Activated naive CD8-positive, alpha-beta T cell treated with anti-CD3 and anti-CD28 coated beads, Interleukin-2, amount 50 U/mL, for 16 hours (primary cell): ENCODE data around the gene ZNF821.
"Not testable (repeated sequence)": the region's sequence is repeated elsewhere in the genome, so short reads cannot be mapped to it uniquely, and the experiment has no call there.

Experiments
- DNase-seq: peaks from one replicate; pipeline ENCODE4 v3.0.0-alpha.2; 2020; ENCODE audit warnings: low read depth, low spot score

ZNF821 gene

GRCh38 chr16:71902656-71903365 is 18.8 kb upstream of the ZNF821 start:
- DNase-seq: no peak

GRCh38 chr16:71899171-71899570 is 15.2 kb upstream of the ZNF821 start:
- DNase-seq: no peak

- no peak for DNase-seq
Observed at GRCh38 chr16:71896764-71897368, 12.9 kb upstream of the ZNF821 start.

- no peak for DNase-seq
Observed at GRCh38 chr16:71895679-71896365, 11.8 kb upstream of the ZNF821 start.

- DNase-seq: peak; percentile 96
Observed at GRCh38 chr16:71894921-71895678, 11.1 kb upstream of the ZNF821 start, which contains the start of gene IST1. Gene IST1 (plus strand): TSS chr16:71895531. CDS start chr16:71915641, 20,110 bp downstream.

GRCh38 chr16:71894229-71894920 is 10.4 kb upstream of the ZNF821 start:
- DNase-seq: no peak

- no peak for DNase-seq
Observed at GRCh38 chr16:71893888-71894228, 9.9 kb upstream of the ZNF821 start.

GRCh38 chr16:71889147-71889546 is 5.2 kb upstream of the ZNF821 start:
- DNase-seq: no peak

- DNase-seq: no peak
Observed at GRCh38 chr16:71885261-71885650, 1.3 kb upstream of the ZNF821 start.

GRCh38 chr16:71883168-71883848 is 674 bp downstream of the ZNF821 start:
- DNase-seq: peak; percentile 13

GRCh38 chr16:71882505-71883167 is 1.3 kb downstream of the ZNF821 start:
- peak; percentile 61 for DNase-seq

- DNase-seq: no peak
Observed at GRCh38 chr16:71880176-71880575, 3.8 kb downstream of the ZNF821 start.

- no peak for DNase-seq
Observed at GRCh38 chr16:71878911-71879310, 5.1 kb downstream of the ZNF821 start.

GRCh38 chr16:71873199-71873598 is 10.8 kb downstream of the ZNF821 start:
- DNase-seq: no peak

GRCh38 chr16:71870818-71871217 is 13.2 kb downstream of the ZNF821 start:
- DNase-seq: no peak

- DNase-seq: no peak
Observed at GRCh38 chr16:71869089-71869488, 14.9 kb downstream of the ZNF821 start.

- DNase-seq: no peak
Observed at GRCh38 chr16:71867939-71868338, 16.0 kb downstream of the ZNF821 start.

- DNase-seq: not testable (repeated sequence)
Observed at GRCh38 chr16:71867175-71867574, 16.8 kb downstream of the ZNF821 start.

- DNase-seq: no peak
Observed at GRCh38 chr16:71865173-71865863, 18.7 kb downstream of the ZNF821 start.

GRCh38 chr16:71863995-71864394 is 20.0 kb downstream of the ZNF821 start:
- DNase-seq: no peak
